Activated CD4-positive, alpha-beta memory T cell treated with anti-CD3 and anti-CD28 coated beads for 36 hours (primary cell): Measurements from ENCODE around the gene SLC39A8. TPM values are rescaled to one million over a fixed set of nuclear protein-coding genes. Genes with fewer than 3 reads are reported as not detected.

ENCODE experiments used
- CTCF ChIA-PET: fragments of 350-600 bp; sonication (Branson Sonifier 250); formaldehyde crosslinking; loops from one replicate; lab custom pipeline; 2021; ENCODE audit warnings: antibody characterized with exemption, inconsistent platforms; lab: Charles Lee
- POLR2A ChIA-PET: fragments of 350-600 bp; sonication (Branson Sonifier 250); formaldehyde crosslinking; loops from one replicate; lab custom pipeline; 2021; ENCODE audit warnings: antibody characterized with exemption; lab: Charles Lee
- DNase-seq: peaks from one replicate; pipeline ENCODE4 v3.0.0-alpha.2; 2020
- H3K27ac Mint-ChIP-seq: one replicate; pipeline ENCODE4 v1.8.0; 2021; ENCODE audit warnings: mixed read lengths
- H3K27me3 Mint-ChIP-seq: one replicate; pipeline ENCODE4 v1.8.0; 2021; ENCODE audit warnings: mixed read lengths
- H3K36me3 Mint-ChIP-seq: one replicate; pipeline ENCODE4 v1.8.0; 2021; ENCODE audit warnings: mixed read lengths
- H3K4me1 Mint-ChIP-seq: one replicate; pipeline ENCODE4 v1.8.0; 2021; ENCODE audit warnings: low read depth, mixed read lengths
- H3K4me3 Mint-ChIP-seq: one replicate; pipeline ENCODE4 v1.8.0; 2021; ENCODE audit warnings: mild to moderate bottlenecking, mixed read lengths
- H3K9me3 Mint-ChIP-seq: one replicate; pipeline ENCODE4 v1.8.0; 2021; ENCODE audit warnings: mixed read lengths
- intact Hi-C: fragments of 100-400 bp; cut with micrococcal nuclease; formaldehyde crosslinking; loops from one replicate; pipeline ENCODE4 v1.15.1; 2023
- total RNA-seq, 2 experiments: library from RNA; stranded (reverse); gene quantifications; one replicate each; pipeline ENCODE4 v1.2.3, GENCODE V29; 2021

The SLC39A8 gene
- total RNA-seq, 2 experiments from 2014 or later, result 64.6 to 66.9 TPM

GRCh38 chr4:102217775-102218355, 127.4 kb downstream of the SLC39A8 start:
- peaks cover 13% of the 10 kb centered on the region for H3K27me3 Mint-ChIP-seq
- ChIA-PET POLR2A (no interaction called here), CTCF (interaction anchor here (1.0 kb wide), 1 partner anchor 45 kb away, joined by 3 read pairs; no protein-coding TSS in a partner anchor)
- no peak overlapping the region for H3K4me3 Mint-ChIP-seq
- no peak for DNase-seq
- H3K4me1 Mint-ChIP-seq, result no peaks in the 10 kb centered on the region
- no peak overlapping the region for H3K27ac Mint-ChIP-seq
- no peaks in the 10 kb centered on the region for H3K36me3 Mint-ChIP-seq
- intact Hi-C loops, result no loop called here
- H3K9me3 Mint-ChIP-seq, result no peaks in the 10 kb centered on the region

GRCh38 chr4:102217345-102217744, 127.9 kb downstream of the SLC39A8 start:
- ChIA-PET POLR2A (no interaction called here), CTCF (interaction anchor here (1.0 kb wide), 1 partner anchor 45 kb away, joined by 3 read pairs; no protein-coding TSS in a partner anchor)
- Mint-ChIP-seq H3K36me3 (no peaks in the 10 kb centered on the region), H3K4me3 (no peak overlapping the region), H3K27ac (no peak overlapping the region), H3K27me3 (peaks cover 13% of the 10 kb centered on the region), H3K9me3 (no peaks in the 10 kb centered on the region), H3K4me1 (no peaks in the 10 kb centered on the region)
- no peak for DNase-seq
- intact Hi-C loops, result no loop called here

DNA sequence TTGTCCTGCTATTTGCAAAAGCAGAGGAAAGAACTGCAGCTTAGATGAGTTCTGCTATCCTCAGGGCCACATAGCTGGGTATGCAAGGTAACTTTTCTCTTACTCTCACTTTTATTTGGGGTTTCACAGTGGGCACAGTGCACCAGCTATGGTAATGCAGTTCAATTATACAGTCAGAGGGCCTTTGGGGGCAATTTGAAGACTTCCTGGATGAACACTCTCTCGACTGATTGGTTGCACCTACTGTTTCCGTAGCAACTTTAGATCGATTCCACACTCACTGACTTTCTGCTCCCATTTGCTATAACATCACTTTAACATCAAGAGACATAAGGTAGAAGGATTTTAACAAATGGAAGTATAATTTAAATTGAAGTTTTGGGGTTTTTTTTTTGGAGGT, 128.6 kb downstream of the SLC39A8 start:
- Mint-ChIP-seq H3K27ac (no peak overlapping the region), H3K4me1 (no peaks in the 10 kb centered on the region), H3K4me3 (no peak overlapping the region), H3K9me3 (no peaks in the 10 kb centered on the region), H3K27me3 (peaks cover 13% of the 10 kb centered on the region), H3K36me3 (no peaks in the 10 kb centered on the region)
- ChIA-PET CTCF (no interaction called here), POLR2A (no interaction called here)
- intact Hi-C loops, result no loop called here
- DNase-seq, result no peak

GRCh38 chr4:102213031-102213430, 132.3 kb downstream of the SLC39A8 start:
- no peaks in the 10 kb centered on the region for H3K4me1 Mint-ChIP-seq
- no peak overlapping the region for H3K4me3 Mint-ChIP-seq
- CTCF ChIA-PET, result no interaction called here
- intact Hi-C loops, result no loop called here
- H3K36me3 Mint-ChIP-seq, result no peaks in the 10 kb centered on the region
- H3K9me3 Mint-ChIP-seq, result no peaks in the 10 kb centered on the region
- peaks cover 13% of the 10 kb centered on the region for H3K27me3 Mint-ChIP-seq
- no peak for DNase-seq
- POLR2A ChIA-PET, result no interaction called here
- H3K27ac Mint-ChIP-seq, result no peak overlapping the region

Other genes starting within 250 kb of the SLC39A8 start
- 100 to 1,000 TPM; 122 to 133 TPM for gene NFKB1, start 155.9 kb upstream of the SLC39A8 start, total RNA-seq